ENCODE measurements around the gene MTMR1.
A peak's percentile ranks its signal among the peaks of the same experiment; 100 is the strongest.

MTMR1 gene

GRCh38 chrX:150792949-150793527 is 99.8 kb downstream of the MTMR1 start:
- no peak for DNase-seq

GRCh38 chrX:150805736-150806135 is 112.5 kb downstream of the MTMR1 start:
- DNase-seq = no peak

DNA sequence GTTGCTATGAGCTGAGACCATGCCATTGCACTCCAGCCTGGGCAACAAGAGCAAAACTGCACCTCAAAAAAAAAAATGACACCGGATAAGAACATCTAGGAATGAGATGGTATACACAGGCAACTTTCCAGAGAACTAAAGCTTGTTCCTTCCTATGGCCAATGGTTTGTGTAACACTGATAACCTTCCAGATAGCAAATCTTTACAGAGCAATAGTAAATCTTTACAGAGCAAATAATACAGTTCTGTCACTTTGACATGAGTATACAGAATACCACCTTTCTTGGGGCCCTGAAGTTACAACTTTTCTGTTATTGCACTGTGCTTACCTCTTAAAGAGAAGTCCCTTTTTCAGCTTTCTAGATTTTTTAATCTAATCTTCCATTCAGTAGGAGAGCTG is 113.6 kb downstream of the MTMR1 start:
- no peak for DNase-seq

GRCh38 chrX:150813922-150814321 is 120.7 kb downstream of the MTMR1 start:
- peak; percentile 20 for DNase-seq
